ENCODE results near the gene CDC42EP1. TPM values are rescaled to one million over a fixed set of nuclear protein-coding genes. Genes with fewer than 3 reads are reported as not detected.

The CDC42EP1 gene
- 10 to 100 TPM; 18.3 to 23.4 TPM for total RNA-seq

GRCh38 chr22:37559901-37560607 is at the start of gene CDC42EP1:
Gene CDC42EP1 (plus strand): TSS chr22:37560480. CDS start chr22:37566350, 5,870 bp downstream.

GRCh38 chr22:37519268-37520195 is 40.7 kb upstream of the CDC42EP1 start, which contains the start of gene CARD10:
Gene CARD10 (minus strand): TSS chr22:37519415. CDS start chr22:37519200, 215 bp downstream.

GRCh38 chr22:37608477-37609239 is 48.4 kb downstream of the CDC42EP1 start, which contains the start of gene GGA1:
Gene GGA1 (plus strand): TSS chr22:37608834. CDS start chr22:37608861, 27 bp downstream.

Small RNAs within 50 kb of the gene (small RNA-seq; reads per million reads assigned to genes)
- gene RF00017, result 0 reads per million in 2 donors

Other genes starting within 250 kb of the CDC42EP1 start
- not detected for gene ELFN2, start 133.0 kb upstream of the CDC42EP1 start, total RNA-seq
- not detected for gene MFNG, start 74.1 kb upstream of the CDC42EP1 start, total RNA-seq
- under 1 TPM in 1 of 2 donors, not detected in 1; 1.00 TPM for gene CARD10, start 41.1 kb upstream of the CDC42EP1 start, total RNA-seq
- not detected for gene LGALS2, start 19.6 kb downstream of the CDC42EP1 start, total RNA-seq
- gene GGA1, start 48.4 kb downstream of the CDC42EP1 start, total RNA-seq, result 10 to 100 TPM; 53.6 to 57.8 TPM
- gene SH3BP1, start 79.2 kb downstream of the CDC42EP1 start, total RNA-seq, result 10 to 100 TPM in 1 of 2 donors, 1 to 10 TPM in 1; 2.1 to 18.6 TPM
- 10 to 100 TPM; 23.4 to 30.6 TPM for gene PDXP, start 98.2 kb downstream of the CDC42EP1 start, total RNA-seq
- 1,000 to 10,000 TPM; 1,804 to 2,514 TPM for gene LGALS1, start 115.2 kb downstream of the CDC42EP1 start, total RNA-seq
- 10 to 100 TPM; 14.1 to 38.0 TPM for gene NOL12, start 125.9 kb downstream of the CDC42EP1 start, total RNA-seq
- gene TRIOBP, start 136.6 kb downstream of the CDC42EP1 start, total RNA-seq, result 10 to 100 TPM; 40.6 to 54.6 TPM
- gene GCAT, start 247.5 kb downstream of the CDC42EP1 start, total RNA-seq, result 10 to 100 TPM in 1 of 2 donors, 1 to 10 TPM in 1; 9.6 to 16.7 TPM